ENCODE measurements around the gene BAMBI.
"Not testable (repeated sequence)": the region's sequence is repeated elsewhere in the genome, so short reads cannot be mapped to it uniquely, and the experiment has no call there.

Gene BAMBI, protein sequence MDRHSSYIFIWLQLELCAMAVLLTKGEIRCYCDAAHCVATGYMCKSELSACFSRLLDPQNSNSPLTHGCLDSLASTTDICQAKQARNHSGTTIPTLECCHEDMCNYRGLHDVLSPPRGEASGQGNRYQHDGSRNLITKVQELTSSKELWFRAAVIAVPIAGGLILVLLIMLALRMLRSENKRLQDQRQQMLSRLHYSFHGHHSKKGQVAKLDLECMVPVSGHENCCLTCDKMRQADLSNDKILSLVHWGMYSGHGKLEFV

DNA sequence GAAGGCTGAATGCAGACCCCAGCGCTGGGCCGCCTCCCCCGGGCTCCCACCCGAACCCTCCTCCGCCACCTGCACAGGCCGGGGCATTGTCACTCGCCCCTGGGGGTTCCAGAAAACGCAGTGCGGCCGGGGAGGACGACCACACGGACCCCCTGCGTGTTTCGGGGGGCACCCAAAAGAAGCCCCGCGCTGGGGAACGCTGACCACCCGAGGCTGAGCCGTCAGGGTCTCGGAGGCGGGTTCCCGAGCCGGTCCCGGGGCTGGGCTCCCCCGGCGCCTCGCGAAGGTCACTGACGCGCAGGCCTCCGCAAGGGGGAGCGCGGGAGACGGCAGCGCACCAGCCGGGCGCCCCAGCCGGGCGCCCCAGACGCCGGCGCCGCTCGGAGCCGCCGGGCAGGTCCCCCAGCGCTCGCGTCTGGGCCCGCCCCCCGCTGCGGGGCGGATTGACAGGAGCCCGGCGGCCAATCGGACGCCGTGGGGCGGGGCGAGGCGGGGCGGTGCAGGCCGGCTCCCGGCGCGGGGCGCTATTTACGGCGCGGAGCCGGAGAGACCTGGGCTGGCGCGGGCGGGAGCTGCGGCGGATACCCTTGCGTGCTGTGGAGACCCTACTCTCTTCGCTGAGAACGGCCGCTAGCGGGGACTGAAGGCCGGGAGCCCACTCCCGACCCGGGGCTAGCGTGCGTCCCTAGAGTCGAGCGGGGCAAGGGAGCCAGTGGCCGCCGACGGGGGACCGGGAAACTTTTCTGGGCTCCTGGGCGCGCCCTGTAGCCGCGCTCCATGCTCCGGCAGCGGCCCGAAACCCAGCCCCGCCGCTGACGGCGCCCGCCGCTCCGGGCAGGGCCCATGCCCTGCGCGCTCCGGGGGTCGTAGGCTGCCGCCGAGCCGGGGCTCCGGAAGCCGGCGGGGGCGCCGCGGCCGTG is at the start of gene BAMBI:
Gene BAMBI (plus strand): TSS at position 554 of the 920 bp plus-strand sequence. CDS start 377 bp downstream, outside the sequence.
- DNase-seq, result peak; percentile 89

DNA sequence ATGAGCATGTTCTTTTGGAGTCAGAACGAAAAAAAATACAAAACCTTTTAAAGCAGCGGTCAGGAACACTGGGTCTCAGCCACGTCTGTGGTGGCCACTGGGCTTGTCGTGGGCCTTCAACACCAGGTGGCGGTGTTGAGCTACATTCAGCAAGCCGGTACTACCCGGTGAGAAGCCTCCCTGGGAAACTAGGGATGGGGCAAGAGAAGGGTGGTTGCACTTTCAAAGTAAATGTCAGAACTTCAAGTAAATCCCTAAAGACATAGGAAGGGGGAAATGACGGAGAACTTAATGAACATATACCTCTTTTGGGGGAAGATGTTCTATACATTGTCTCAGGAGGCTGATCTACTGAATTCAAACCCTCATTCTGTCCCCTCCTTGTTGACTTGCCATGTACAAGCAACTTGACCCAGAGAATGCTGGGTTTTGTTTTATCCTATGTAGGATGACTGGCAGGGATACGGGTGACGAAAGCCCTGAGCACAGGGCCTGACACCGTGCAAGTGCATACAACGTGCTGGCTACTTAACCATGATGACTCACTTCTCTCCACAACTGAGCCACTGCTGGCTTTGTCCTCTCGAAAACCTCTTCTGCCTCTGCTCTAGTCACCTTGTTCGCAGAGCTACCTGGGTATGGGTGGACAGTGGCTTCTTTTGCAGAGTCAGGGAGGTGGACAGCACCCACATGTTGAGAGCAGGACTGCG is 49.0 kb upstream of the BAMBI start:
- peak; percentile 85 for DNase-seq

DNA sequence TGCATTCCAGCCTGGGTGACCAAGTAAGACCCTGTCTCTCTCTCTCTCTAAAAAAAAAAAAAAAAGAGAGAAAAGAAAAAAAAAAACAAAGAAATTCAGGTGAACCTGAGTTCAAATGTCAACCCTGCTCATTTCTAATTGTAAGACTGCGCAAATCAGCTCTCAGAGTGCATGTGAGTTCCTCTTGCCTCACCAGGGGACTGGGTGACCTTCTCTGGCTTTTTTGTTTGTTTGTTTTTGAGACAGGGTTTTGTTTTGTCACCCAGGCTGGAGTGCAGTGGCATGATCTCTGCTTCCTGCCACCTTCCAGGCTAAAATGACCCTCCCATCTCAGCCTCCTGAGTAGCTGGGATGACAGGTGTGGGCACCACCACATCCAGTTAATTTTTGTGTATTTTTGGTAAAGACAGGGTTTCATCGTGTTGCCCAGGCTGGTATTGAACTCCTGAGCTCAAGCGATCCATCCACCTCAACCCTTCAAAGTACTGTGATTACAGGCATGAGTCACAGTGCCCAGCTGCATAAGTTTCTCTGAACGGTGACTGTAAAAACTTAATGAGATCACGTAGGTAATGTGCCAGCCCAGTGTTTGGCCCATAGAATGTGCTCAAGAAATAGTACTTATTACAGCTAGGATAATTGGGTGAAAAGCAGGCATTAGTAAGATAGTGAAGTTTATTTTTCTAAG is 45.3 kb upstream of the BAMBI start:
- no peak for DNase-seq

DNA sequence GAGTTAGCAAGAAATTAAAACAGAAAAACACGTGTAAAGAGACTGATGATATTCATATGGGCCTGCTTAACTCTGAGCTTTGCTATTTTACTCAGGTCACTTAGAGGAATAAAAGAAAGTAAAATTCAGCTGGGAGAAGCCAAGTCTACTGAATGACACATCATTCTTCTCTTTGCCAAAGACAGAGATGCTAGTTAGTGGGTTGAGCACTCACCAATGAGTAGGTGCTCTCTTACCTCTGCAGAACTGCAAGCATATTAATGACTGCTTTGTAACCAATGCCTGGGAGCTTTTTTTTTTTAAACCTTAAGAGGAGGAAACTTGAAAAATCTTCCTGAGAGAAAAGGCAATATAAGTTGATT is 44.8 kb upstream of the BAMBI start:
- DNase-seq, result no peak

DNA sequence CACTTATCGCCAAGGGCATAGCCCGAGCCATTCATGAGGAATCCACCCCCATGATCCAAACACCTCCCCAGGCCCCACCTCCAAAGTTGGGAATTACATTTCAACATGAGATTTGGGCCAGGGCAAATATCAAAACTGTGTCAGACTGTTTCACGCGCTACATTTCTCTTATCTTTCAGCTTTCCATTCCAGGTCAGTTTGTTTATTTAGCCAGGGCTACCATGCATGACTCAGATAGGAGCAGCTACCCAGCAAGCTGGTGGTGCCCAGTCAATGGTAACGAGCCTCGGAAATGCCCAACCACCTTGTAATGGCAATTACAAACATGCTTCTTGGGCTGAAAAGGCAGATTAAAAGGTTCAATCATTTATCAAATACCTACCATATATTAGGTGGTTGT is 43.6 kb upstream of the BAMBI start:
- DNase-seq, result no peak

DNA sequence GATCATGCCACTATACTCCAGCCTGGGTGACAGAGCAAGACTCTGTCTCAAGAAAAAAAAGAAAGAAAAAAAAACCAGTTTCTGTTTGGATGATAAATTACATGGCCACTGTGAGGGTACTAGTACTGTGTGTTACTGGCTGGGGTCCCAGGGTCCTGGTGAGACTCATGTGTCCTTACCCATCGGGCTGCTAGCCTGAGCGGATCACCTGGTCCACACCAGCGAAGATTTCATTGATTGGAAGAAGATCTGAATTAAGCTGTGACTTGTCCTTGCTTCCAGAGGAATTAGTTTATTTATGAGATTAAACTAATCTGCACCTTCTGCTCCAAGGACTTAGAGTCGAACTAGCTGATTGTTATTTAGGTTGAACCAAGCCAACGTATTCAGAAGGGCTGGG is 40.0 kb upstream of the BAMBI start:
- no peak for DNase-seq

DNA sequence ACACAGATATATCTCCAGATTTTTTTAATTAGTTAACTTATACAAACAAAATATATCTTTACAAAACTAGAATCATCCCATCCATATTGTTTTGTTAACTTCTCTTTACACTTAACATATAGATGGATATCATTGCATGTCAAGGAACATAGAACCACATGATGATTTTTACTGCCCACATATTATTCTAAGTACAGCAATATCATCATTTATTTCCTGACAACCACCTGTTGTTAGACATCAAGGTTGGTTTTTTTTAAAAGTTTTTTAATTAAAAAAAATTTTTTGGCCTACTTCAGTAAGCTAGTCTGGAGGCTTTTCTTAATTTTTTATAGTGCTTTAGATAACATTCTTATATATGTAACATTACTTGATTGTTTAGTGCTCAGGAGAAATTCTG is 38.9 kb upstream of the BAMBI start:
- no peak for DNase-seq

DNA sequence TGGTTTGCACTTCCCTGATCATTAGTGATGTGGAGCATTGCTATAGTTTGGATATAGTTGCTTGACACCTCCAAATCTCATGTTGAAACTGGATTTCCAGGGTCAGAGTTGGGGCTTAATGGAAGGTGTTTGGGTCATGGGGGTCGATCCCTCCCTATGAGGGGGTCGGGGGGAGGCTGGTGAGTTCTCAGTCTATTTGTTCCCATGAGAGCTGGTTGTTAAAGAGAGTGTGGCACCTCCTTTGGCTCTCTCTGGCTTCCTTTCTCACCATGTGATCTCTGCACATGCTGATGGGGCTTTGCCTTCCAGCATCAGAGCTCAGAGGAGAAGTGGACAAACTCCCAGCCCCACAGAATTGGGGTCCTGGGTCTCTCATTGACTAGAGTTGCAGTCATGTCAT is 36.8 kb upstream of the BAMBI start:
- no peak for DNase-seq

DNA sequence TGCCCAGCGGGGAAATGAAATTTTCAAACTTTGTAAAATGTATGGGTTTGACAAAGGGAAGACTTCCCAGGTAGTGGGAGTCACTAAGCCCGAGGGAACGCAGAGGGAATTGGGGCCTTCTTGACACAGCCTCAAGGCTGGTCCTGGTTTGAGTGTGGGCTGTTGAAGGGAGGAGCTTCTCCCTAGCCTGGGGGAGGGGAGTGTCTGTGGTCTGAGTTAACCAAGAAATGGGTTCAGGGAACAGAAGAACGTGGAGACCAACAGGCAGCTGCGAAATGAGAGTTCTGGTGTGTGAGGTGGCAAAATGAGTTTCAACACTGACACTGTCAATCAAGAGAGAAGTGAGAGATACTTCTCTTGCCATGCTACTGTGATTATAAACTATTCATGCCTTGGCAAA is 32.7 kb upstream of the BAMBI start:
- DNase-seq, result no peak

DNA sequence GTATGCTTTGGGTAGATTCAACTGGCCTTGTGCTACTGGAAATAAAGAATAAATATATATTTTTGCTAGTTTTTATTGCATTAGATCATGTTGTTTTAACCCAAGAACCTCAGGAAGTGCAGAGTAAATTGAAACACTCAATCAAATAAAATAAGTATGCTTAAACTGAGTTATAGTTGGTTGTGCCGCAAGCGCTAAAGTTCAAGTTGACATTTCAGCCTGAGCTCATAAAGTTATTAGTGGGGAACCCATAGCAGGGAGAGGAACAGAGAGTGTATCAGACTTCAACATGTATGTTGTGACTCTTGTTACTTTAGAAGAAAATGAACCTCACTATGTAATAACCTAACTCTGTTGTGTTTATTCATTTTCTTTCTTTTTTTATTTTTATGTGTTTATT is 25.2 kb upstream of the BAMBI start:
- DNase-seq, result no peak

DNA sequence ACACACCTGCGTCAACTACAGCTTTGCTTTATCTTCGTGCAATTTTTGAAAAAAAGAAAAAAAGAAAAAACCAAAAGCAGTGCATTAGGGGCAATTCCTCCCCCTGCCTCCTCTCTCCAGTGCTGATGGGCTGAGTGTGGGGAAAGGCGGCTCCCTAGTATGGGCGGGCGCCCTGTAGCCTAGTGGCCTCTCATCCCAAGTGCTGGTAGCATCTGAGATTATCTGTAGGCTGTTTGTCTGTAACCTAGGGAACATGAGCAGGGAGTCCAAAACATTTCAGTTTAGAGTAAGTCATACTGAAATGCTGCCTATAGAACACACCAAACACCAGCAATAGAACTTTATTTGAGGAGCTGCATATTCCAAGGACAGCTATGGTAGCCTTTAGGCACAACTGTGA is 24.6 kb upstream of the BAMBI start:
- no peak for DNase-seq

DNA sequence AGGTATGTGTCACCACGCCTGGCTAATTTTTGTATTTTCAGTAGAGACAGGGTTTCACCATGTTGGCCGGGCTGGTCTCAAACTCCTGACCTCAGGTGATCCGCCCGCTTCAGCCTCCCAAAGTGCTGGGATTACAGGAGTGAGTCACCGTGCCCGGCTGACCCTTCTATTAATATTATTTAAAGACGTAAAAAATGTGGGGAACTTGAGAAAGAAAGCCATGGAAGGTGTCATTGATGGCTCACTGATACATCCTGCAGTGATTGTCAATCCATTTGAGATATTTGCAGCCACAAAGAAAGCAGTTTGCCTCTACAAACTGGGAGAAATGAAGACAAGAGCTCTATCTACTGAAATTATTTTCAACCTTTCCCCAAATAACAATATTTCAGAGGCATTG is 18.5 kb upstream of the BAMBI start:
- DNase-seq, result not testable (repeated sequence)

DNA sequence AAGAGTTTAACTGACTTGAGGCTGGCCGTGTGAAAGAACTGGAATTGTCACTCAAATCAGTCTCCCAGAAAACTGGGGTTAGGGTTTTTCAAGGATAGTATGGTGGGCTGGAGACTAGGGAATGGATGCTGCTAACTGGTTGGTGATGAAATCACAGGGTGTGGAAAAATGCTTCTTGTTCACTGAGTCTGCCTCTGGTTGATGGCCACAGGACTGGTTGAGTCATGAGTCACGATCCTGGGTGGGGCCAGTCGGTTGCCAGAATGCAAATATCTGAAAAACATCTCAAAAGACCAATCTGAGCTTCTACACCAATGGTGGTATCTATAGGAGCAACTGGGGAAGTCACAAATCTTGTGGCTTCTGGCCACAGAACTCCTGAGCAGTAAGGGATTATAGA is 16.3 kb upstream of the BAMBI start:
- DNase-seq, result no peak

DNA sequence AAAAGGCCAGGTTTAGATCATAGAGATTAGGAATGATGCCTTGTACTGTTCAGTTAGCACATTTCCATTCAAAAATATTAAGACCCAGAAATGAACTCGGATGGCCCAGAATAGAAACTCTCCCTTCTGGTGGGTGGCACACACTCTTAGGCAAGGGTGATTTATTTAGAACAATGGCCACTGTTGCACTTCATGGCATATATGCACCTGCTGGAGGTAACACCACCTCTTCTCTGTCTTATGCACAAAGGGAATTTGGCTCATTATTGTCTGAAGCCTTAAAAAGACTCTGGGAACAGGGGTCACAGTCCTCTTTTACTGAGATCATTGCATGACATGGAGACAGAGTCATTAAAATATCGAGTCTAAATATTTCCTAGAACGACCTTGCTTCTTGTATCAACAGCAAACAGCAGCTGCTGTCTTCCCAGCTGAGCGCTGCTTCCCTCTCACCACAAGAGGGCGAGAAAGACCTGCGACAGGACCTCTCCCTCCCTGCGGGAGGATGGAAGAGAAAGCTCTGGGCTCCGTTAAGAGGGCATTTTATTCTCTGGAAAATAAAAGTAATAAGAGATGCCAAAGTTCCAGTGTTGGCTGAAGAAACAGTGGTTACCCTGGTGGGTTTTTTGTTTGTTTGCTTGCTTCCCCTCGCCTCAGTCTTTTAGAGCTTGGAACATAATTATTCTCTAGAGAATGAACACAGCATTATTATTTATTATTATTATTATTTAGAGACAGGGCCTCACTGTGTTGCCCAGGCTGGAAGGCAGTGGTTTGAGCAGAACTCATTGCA is 13.5 kb upstream of the BAMBI start:
- peak; percentile 77 for DNase-seq

DNA sequence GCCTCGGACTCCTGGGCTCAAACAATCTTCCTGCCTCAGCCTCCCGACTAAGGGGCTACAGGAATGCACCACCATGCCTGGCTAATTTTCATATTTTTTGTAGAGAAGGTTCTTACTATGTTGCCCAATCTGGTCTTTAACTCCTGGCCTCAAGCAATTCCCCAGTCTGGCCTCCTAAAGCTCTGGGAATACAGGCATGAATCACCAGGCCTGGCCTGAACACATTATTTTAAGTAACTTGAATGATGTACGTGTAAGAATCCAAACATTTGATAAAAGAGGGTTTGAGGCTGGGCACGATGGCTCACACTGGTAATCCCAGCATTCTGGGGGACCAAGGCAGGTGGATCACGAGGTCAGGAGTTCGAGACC is 13.0 kb upstream of the BAMBI start:
- no peak for DNase-seq

DNA sequence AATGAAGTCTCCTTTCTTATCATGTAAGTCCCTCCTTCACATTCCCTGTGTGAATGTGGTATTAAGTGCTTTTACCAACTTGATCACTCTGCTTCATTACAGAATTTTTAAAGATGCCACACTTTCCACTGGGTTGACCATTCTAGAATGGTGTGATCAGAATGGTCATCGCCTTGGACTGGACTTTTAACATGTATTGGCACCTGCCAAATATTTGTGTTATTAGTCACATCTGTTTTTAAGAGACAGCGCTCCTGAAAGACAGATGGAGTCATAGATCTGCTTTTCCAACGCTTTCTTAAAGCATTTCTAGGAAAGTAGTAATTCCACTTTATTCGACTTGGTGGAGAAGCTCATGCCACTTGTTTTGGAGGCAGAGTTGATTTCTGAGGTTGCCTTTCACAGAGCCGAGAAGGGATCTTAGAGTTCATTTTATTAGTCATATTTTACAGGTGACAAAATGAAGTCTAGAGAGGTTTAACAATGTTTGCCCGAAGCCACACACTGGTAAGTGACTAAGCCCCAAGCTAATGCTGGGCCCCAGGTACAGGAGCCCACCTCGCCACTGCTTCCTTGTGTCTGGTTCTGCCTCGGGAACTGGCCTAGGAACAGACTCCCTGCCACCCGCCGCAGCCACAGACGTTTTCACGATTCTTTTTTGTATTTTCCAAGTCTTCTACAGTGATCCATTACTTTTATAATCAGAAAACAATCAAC is 10.4 kb upstream of the BAMBI start:
- DNase-seq, result no peak

DNA sequence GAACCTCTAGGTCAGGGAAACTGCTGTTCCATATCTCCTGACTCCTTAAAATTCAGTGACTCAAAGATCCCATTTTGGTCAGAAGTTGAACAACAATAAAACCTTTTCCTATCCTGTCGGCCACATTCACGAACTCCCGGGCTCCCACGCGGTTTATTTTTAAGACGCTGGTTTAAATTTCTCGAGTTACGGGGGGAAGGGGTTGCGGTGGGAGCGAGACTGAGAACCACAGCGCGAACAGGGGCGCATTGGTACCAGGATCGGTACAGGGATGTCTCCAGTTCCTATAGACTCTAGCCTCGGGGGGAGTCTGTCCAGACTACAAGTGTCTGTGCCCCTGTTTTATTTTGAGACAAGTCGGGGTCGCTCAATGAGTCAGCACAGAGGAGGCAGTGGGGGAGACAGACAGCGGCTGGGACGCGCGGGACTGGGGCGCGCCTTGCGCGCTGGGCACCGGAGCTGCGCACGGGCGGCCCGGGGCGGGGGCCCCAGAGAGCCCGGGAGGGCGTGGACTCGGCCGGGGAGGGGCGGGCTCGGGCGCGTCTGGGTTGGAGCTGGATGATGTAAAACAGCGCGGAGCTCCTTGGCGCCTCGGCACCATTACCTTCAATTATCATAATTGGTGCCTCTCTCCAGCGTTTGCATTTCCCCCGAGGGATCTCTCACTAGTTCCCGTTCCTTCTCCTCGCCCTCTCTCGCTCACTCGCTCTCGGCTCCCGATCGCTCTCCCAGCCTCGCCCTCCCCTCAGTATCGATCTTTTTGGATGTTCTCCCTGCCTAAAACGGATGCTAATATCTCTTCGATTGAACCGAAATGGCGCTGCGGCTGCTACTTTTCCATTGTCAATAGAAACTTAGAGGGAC is 8.7 kb upstream of the BAMBI start:
- peak; percentile 66 for DNase-seq

DNA sequence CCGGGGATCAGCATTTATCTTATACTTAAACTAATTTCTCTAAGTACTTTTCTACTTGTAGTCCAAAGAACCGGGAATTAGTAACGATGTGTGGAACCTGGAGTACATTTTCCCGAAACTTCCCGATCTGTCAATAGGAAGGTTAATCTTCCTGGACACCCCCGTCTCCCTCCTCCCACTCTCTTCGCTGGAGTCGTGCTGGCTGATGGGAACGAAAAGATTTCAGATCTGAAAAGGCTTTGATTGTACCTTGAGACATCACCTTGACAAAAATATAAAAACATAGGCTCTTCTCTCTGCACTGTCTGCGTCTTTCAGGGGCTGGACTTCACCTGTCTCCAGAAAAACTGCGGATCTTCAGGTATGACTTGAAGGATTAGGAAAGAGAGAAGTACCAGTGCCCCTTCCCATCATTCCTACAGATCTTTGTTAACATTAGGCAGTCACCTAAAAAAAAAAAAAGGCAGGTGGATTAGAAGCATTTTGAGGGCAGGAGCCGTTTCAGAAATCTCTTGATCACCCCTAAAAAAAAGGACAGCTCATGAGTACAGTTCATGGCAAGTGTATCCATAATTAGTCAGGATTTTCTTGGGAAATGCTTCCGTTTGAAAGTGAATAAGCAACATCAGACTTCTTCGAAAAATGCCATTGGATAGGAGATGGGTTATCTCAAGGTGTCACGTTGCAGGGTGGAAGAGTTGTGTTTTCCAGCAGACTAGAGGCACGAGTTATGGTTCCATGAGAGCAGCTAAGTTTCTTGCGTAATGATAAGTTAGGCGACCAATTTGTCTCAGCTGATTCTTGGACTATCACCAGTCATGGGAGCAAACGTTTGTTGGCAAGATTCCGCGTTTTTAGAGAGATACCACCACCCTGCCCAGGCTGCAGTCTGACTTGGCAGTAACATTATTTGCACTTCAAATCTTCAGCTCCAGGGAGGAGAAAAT is 7.8 kb upstream of the BAMBI start:
- no peak for DNase-seq

DNA sequence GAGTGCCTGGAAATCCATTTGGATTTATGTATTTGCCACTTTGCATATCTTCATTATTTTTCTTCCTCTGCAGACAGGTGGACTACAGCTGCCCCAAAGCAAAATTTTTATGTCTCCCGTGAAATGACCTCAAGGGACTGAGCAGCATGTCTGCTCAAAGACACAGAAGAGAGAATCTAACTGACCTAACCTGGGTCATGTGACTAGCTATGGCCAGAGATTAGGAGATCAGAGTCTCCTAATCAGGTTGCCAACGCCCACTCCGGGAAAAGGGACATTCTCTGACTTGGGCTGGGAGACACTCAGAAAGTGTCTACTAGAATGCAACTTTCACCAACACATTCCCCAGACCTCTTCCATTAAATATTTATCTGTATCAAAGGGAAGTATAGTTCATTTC is 2.5 kb upstream of the BAMBI start:
- DNase-seq, result no peak

Measured in stimulated activated CD8-positive, alpha-beta memory T cell treated with anti-CD3 and anti-CD28 coated beads, Interleukin-4, amount 100 ng/mL, for 48 hours (primary cell).